HCT116 (cell line): Measurements from ENCODE around the gene INTS12. TPM values are rescaled to one million over a fixed set of nuclear protein-coding genes. Genes with fewer than 3 reads are reported as not detected.

Source experiments
- ATAC-seq: fragments of 200-7000 bp; cut with Tn5 transposase; 2 replicates; pipeline ENCODE4 v1.9.1; 2020; ENCODE audit warnings: mild to moderate bottlenecking, moderate library complexity
- BruUV-seq: library from RNA; stranded (reverse); fragments of 400-500 nt; replicated peaks from 2 replicates; lab custom pipeline; 2021; lab: Mats Ljungman, UMichigan
- CTCF ChIA-PET: fragments of 300-600 bp; sonication (Branson Sonifier 250); formaldehyde crosslinking; loops from one replicate; lab custom pipeline; 2021; ENCODE audit warnings: antibody characterized with exemption; lab: Charles Lee
- POLR2A ChIA-PET: fragments of 300-600, 350-600 bp; sonication (Branson Sonifier 250); formaldehyde crosslinking; loops from one replicate; lab custom pipeline; 2021; ENCODE audit warnings: antibody characterized with exemption; lab: Charles Lee
- RAD21 ChIA-PET, 2 experiments: fragments of 300-600 bp; sonication (Branson Sonifier 250); formaldehyde crosslinking; loops; one replicate each; lab custom pipeline; 2023; ENCODE audit warnings: low total read pairs in 2 of 2; ENCODE audit not compliant: uncharacterized antibody in 2 of 2, unreplicated experiment in 2 of 2, low non-redundant PET in 1 of 2; lab: Charles Lee
- DNase-seq: peaks from one replicate; pipeline ENCODE4 v3.0.0-alpha.2; 2010; ENCODE audit warnings: low read depth, low spot score
- H2AFZ ChIP-seq: fragments of 200-600 bp; shearing (Covaris generic), sonication (generic); 2 replicates; pipeline ENCODE4 v1.6.1; 2017; ENCODE audit warnings: low read depth, mixed run types, mixed read lengths, antibody characterized with exemption, low read length; ENCODE audit not compliant: poor library complexity, severe bottlenecking
- H3K27ac ChIP-seq: 2 replicates; pipeline ENCODE4 v1.5.1; 2012; ENCODE audit warnings: low read depth, low read length
- H3K27me3 ChIP-seq: fragments of 200-600 bp; sonication (generic); 2 replicates; pipeline ENCODE4 v1.6.1; 2016; ENCODE audit warnings: mixed run types, low read length, mixed read lengths; ENCODE audit not compliant: insufficient read depth
- H3K36me3 ChIP-seq, 2 experiments: fragments of 200-500 bp in 1 of 2; fragments of 200-600 bp in 1 of 2; sonication (Bioruptor generic) in 1 of 2; sonication (generic) in 1 of 2; 2 replicates each; pipeline versions ENCODE4 v1.5.1 to v1.6.1; 2014 to 2016; ENCODE audit warnings: low read length in 2 of 2, inconsistent platforms in 1 of 2, mixed read lengths in 1 of 2, mixed run types in 1 of 2; ENCODE audit not compliant: insufficient read depth in 2 of 2, control insufficient read depth in 1 of 2
- H3K4me1 ChIP-seq, 2 experiments: fragments of 200-600 bp in 1 of 2; sonication (generic) in 1 of 2; 2 replicates each; pipeline versions ENCODE4 v1.5.1 to v1.6.1; 2012 to 2017; ENCODE audit warnings: low read length in 2 of 2, inconsistent platforms in 1 of 2, mild to moderate bottlenecking in 1 of 2, mixed read lengths in 1 of 2, mixed run types in 1 of 2, moderate library complexity in 1 of 2; ENCODE audit not compliant: insufficient read depth in 2 of 2, control insufficient read depth in 1 of 2
- H3K4me2 ChIP-seq: fragments of 200-600 bp; sonication (generic); 2 replicates; pipeline ENCODE4 v1.6.1; 2017; ENCODE audit warnings: mixed run types, low read length, mixed read lengths
- H3K4me3 ChIP-seq, 2 experiments: fragments of 200-600 bp in 1 of 2; sonication (generic) in 1 of 2; replicated peaks in 1 of 2; 2 replicates each; pipeline ENCODE4 v1.5.1; 2011 to 2016; ENCODE audit warnings: low read length in 2 of 2, control low read depth in 1 of 2, low read depth in 1 of 2, mild to moderate bottlenecking in 1 of 2, mixed read lengths in 1 of 2, mixed run types in 1 of 2
- H3K79me2 ChIP-seq: fragments of 200-600 bp; sonication (generic); 2 replicates; pipeline ENCODE4 v1.6.1; 2017; ENCODE audit warnings: mild to moderate bottlenecking, mixed run types, low read length, moderate library complexity, mixed read lengths; ENCODE audit not compliant: insufficient read depth
- H3K9ac ChIP-seq: fragments of 200-600 bp; sonication (generic); 2 replicates; pipeline ENCODE4 v1.6.1; 2016; ENCODE audit warnings: low read length, mixed read lengths
- H3K9me2 ChIP-seq: fragments of 200-600 bp; sonication (generic), shearing (Covaris generic); 2 replicates; pipeline ENCODE4 v1.6.1; 2017; ENCODE audit warnings: mixed run types, mild to moderate bottlenecking, moderate library complexity; ENCODE audit not compliant: insufficient read depth
- H3K9me3 ChIP-seq, 2 experiments: fragments of 200-500 bp in 1 of 2; fragments of 200-600 bp in 1 of 2; sonication (Bioruptor generic) in 1 of 2; sonication (generic) in 1 of 2; 2 replicates each; pipeline ENCODE4 v1.6.1; 2014 to 2017; ENCODE audit warnings: low read length in 2 of 2, mixed read lengths in 2 of 2, inconsistent platforms in 1 of 2, low read depth in 1 of 2, mild to moderate bottlenecking in 1 of 2, mixed run types in 1 of 2, moderate library complexity in 1 of 2; ENCODE audit not compliant: control insufficient read depth in 1 of 2, insufficient read depth in 1 of 2
- H4K20me1 ChIP-seq: fragments of 200-600 bp; sonication (generic), shearing (Covaris generic); 2 replicates; pipeline ENCODE4 v1.6.1; 2017; ENCODE audit warnings: mixed run types, mild to moderate bottlenecking, moderate library complexity; ENCODE audit not compliant: insufficient read depth
- JUND ChIP-seq: IDR thresholded peaks from 2 replicates; pipeline ENCODE4 v1.6.1; 2012
- POLR2AphosphoS5 ChIP-seq: IDR thresholded peaks from 2 replicates; pipeline ENCODE4 v1.6.1; 2011; ENCODE audit warnings: mild to moderate bottlenecking, low read depth, low read length, moderate library complexity
- ZFX ChIP-seq: fragments of 450-650 bp; IDR thresholded peaks from 2 replicates; pipeline ENCODE4 v1.6.1; 2017
- intact Hi-C: fragments of 100-400 bp; cut with micrococcal nuclease; formaldehyde crosslinking; loops from 2 replicates; pipeline ENCODE4 v1.10.0; 2022
- total RNA-seq: library from RNA; stranded (reverse); gene quantifications from one replicate; pipeline ENCODE4 v1.2.1, GENCODE V29; 2021; ENCODE audit not compliant: unreplicated experiment

INTS12 gene
- total RNA-seq, 1 experiment from 2014 or later, result 18.5 TPM

DNA sequence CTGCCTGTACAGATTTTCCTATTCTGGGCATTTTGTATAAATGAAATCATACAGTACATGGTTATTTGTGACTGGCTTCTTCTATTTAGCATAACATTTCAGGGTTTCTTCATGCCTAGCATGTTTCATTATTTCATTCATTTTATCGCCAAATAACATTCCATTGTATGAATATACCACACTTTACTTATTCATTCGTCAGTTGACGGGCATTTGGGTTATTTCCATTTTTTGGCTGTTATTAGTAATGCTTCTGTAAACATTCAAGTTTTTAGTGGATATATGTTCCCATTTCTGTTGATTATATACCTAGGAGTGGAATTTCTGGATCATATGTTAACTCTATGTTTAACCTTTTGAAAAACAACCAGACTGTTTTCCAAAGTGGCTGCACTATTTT is 47.5 kb downstream of the INTS12 start:
- TF ChIP-seq JUND (no peak), ZFX (no peak)
- TF ChIP-seq, all 23 proteins: peak for 0
- ChIA-PET POLR2A (no interaction called here), RAD21 (no interaction called here), CTCF (no interaction called here)
- Histone ChIP-seq H3K4me3 (no peak overlapping the region), H2AFZ (no peak overlapping the region), H3K79me2 (no peaks in the 10 kb centered on the region), H3K27me3 (no peaks in the 10 kb centered on the region), H4K20me1 (no peaks in the 10 kb centered on the region), H3K9me2 (no peaks in the 10 kb centered on the region; the same call in 1 of the 2 replicates), H3K4me1 (no peaks in the 10 kb centered on the region), H3K9ac (no peak overlapping the region), H3K4me2 (no peak overlapping the region), H3K27ac (no peak overlapping the region), H3K36me3 (no peaks in the 10 kb centered on the region), H3K9me3 (no peaks in the 10 kb centered on the region)
- DNase-seq, result no peak
- ATAC-seq, result no peak
- BruUV-seq, result no TSS peak
- intact Hi-C loops, result no loop called here

DNA sequence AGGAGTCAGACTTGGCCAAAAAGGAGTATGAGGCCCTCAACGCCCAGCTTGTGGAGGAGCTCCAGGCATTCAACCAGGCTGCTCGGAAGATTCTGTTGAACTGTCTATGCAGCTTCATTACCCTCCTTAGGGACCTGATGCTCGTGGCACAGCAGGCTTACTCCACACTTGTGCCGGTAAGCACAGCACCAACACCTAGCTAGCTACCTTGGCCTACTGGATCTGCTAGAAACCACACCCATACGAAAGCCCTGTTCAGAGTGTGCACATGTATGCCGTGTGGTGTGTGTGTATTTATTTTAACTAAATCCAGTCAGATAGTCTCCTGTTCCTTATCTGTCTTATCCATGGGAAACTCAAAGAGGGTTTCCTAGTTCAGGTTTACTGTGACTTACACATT is 49.3 kb downstream of the INTS12 start:
- no peak for DNase-seq
- no peak overlapping the region for H3K27ac ChIP-seq
- no peak for ATAC-seq
- intact Hi-C loops, result no loop called here
- H3K4me1 ChIP-seq, result no peaks in the 10 kb centered on the region
- RAD21 ChIA-PET, result no interaction called here
- no peak overlapping the region for H3K4me2 ChIP-seq
- BruUV-seq, result no TSS peak
- H3K9ac ChIP-seq, result no peak overlapping the region
- CTCF ChIA-PET, result no interaction called here
- no peaks in the 10 kb centered on the region for H3K36me3 ChIP-seq
- H2AFZ ChIP-seq, result no peak overlapping the region
- POLR2A ChIA-PET, result no interaction called here
- H3K27me3 ChIP-seq, result no peaks in the 10 kb centered on the region
- H3K9me3 ChIP-seq, result no peaks in the 10 kb centered on the region
- TF ChIP-seq POLR2AphosphoS5, result no peak
- H3K9me2 ChIP-seq, result no peaks in the 10 kb centered on the region; the same call in 1 of the 2 replicates
- no peak overlapping the region for H3K4me3 ChIP-seq
- H3K79me2 ChIP-seq, result no peaks in the 10 kb centered on the region
- no peaks in the 10 kb centered on the region for H4K20me1 ChIP-seq
